H1 (cell line): ENCODE results near the gene ZDHHC1. TPM values are rescaled to one million over a fixed set of nuclear protein-coding genes. Genes with fewer than 3 reads are reported as not detected.

Experiments used
- BACH1 ChIP-seq: IDR thresholded peaks from 2 replicates; pipeline ENCODE4 v1.6.1; 2012; ENCODE audit warnings: low read length, improper control_type of control experiment
- CHD7 ChIP-seq: fragments of 300-600 bp; sonication (generic); IDR thresholded peaks from 2 replicates; pipeline ENCODE4 v1.7.1; 2012; ENCODE audit warnings: low read length, moderate library complexity, mild to moderate bottlenecking, inconsistent platforms; ENCODE audit not compliant: insufficient replicate concordance
- POU5F1 ChIP-seq: IDR thresholded peaks from 2 replicates; pipeline ENCODE4 v1.6.1; 2011; ENCODE audit warnings: low read depth, mild to moderate bottlenecking, low read length, moderate library complexity
- SAP30 ChIP-seq: fragments of 300-600 bp; sonication (generic); IDR thresholded peaks from 2 replicates; pipeline ENCODE4 v1.7.1; 2012; ENCODE audit warnings: low read length, moderate library complexity, mild to moderate bottlenecking, inconsistent platforms; ENCODE audit not compliant: insufficient read depth, insufficient replicate concordance
- SIN3A ChIP-seq, 2 experiments: IDR thresholded peaks in 1 of 2; conservative IDR thresholded peaks in 1 of 2; 2 replicates each; pipeline ENCODE4 v1.6.1; 2011 to 2012; ENCODE audit warnings: low read length in 2 of 2, improper control_type of control experiment in 1 of 2, low read depth in 1 of 2, mild to moderate bottlenecking in 1 of 2
- polyA plus RNA-seq, 7 experiments: library from polyadenylated mRNA; depleted of rRNA in 3 of 7; stranded (reverse) in 5 of 7; unstranded in 2 of 7; fragments of >200 nt in 5 of 7; fragments of 200-250 nt in 2 of 7; gene quantifications; 1 replicate in 5 of 7; 2 replicates in 1 of 7; 4 replicates in 1 of 7; pipeline versions ENCODE4 v1.2.1 to v1.2.3, GENCODE V29; 2011 to 2013; ENCODE audit warnings: missing spikeins in 2 of 7, mixed read lengths in 2 of 7
- total RNA-seq: library from RNA; stranded (reverse); fragmentation: NEBNext Ultra II Directional; extraction: Animal tissue kit (Norgen Biotek cat#: 25700); gene quantifications from 2 replicates; pipeline ENCODE4 v1.2.1, GENCODE V29; 2021

ZDHHC1 gene
- total and polyA plus RNA-seq, 2 of the 8 experiments (the other 6 are each of a cell fraction or from before 2014, with no cell fraction given): 3.1 to 4.9 TPM

- TF ChIP-seq SIN3A (conservative IDR thresholded peaks at IDR 0.05 in 1 of 2, IDR thresholded peaks at IDR 0.05 in 1 of 2; ENCODE audit: low read depth in 1 of 2, low read length in 2 of 2): no peak
- no peak for TF ChIP-seq POU5F1
- no peak for TF ChIP-seq CHD7
- no peak for TF ChIP-seq BACH1
- TF ChIP-seq SAP30: no peak
Measured at GRCh38 chr16:67441907-67442306, 25.6 kb upstream of the ZDHHC1 start (continued).
